ENCODE data around the gene DIP2A.

The DIP2A gene

GRCh38 chr21:46596201-46596600 lies 137.5 kb downstream of the DIP2A start:
- no peak for DNase-seq
- Histone ChIP-seq H3K4me1 (peaks cover 9% of the 10 kb centered on the region), H3K4me3 (ENCODE audit: low read depth, low read length) (no peak overlapping the region), H3K27me3 (no peaks in the 10 kb centered on the region), H3K36me3 (no peaks in the 10 kb centered on the region), H3K9me3 (no peaks in the 10 kb centered on the region; the same call in none of the 2 replicates)
- TF ChIP-seq CTCF (IDR thresholded peaks at IDR 0.05; ENCODE audit: low read depth, low read length), result no peak

- no peak overlapping the region for H3K4me3 ChIP-seq (ENCODE audit: low read depth, low read length)
- DNase-seq, result no peak
- no peak for TF ChIP-seq CTCF (IDR thresholded peaks at IDR 0.05; ENCODE audit: low read depth, low read length)
- H3K9me3 ChIP-seq, result no peaks in the 10 kb centered on the region; the same call in none of the 2 replicates
- H3K27me3 ChIP-seq, result no peaks in the 10 kb centered on the region
- no peaks in the 10 kb centered on the region for H3K36me3 ChIP-seq
- peaks cover 9% of the 10 kb centered on the region for H3K4me1 ChIP-seq
Measured at GRCh38 chr21:46597031-46597430, 138.3 kb downstream of the DIP2A start.

GRCh38 chr21:46597896-46598343 lies 139.2 kb downstream of the DIP2A start:
- H3K4me3 ChIP-seq (ENCODE audit: low read depth, low read length), result no peak overlapping the region
- H3K4me1 ChIP-seq, result peaks cover 12% of the 10 kb centered on the region
- H3K9me3 ChIP-seq, result no peaks in the 10 kb centered on the region; the same call in 1 of the 2 replicates
- TF ChIP-seq CTCF (IDR thresholded peaks at IDR 0.05; ENCODE audit: low read depth, low read length), result no peak
- H3K36me3 ChIP-seq, result no peaks in the 10 kb centered on the region
- DNase-seq, result no peak
- no peaks in the 10 kb centered on the region for H3K27me3 ChIP-seq

GRCh38 chr21:46598581-46599572 lies 140.2 kb downstream of the DIP2A start:
- Histone ChIP-seq H3K27me3 (no peaks in the 10 kb centered on the region), H3K36me3 (no peaks in the 10 kb centered on the region), H3K4me1 (peaks cover 12% of the 10 kb centered on the region), H3K9me3 (no peaks in the 10 kb centered on the region), H3K4me3 (ENCODE audit: low read depth, low read length) (no peak overlapping the region)
- DNase-seq, result no peak
- no peak for TF ChIP-seq CTCF (IDR thresholded peaks at IDR 0.05; ENCODE audit: low read depth, low read length)

- no peaks in the 10 kb centered on the region for H3K27me3 ChIP-seq
- no peak for TF ChIP-seq CTCF (IDR thresholded peaks at IDR 0.05; ENCODE audit: low read depth, low read length)
- H3K4me3 ChIP-seq (ENCODE audit: low read depth, low read length), result no peak overlapping the region
- H3K4me1 ChIP-seq, result peaks cover 19% of the 10 kb centered on the region
- H3K36me3 ChIP-seq, result no peaks in the 10 kb centered on the region
- H3K9me3 ChIP-seq, result no peaks in the 10 kb centered on the region
- DNase-seq, result no peak
Measured at GRCh38 chr21:46600305-46600704, 141.6 kb downstream of the DIP2A start.

- Histone ChIP-seq H3K4me3 (ENCODE audit: low read depth, low read length) (no peak overlapping the region), H3K4me1 (peaks cover 22% of the 10 kb centered on the region), H3K9me3 (no peaks in the 10 kb centered on the region), H3K27me3 (no peaks in the 10 kb centered on the region), H3K36me3 (no peaks in the 10 kb centered on the region)
- no peak for TF ChIP-seq CTCF (IDR thresholded peaks at IDR 0.05; ENCODE audit: low read depth, low read length)
- no peak for DNase-seq
Measured at GRCh38 chr21:46600978-46601377, 142.3 kb downstream of the DIP2A start.

Data from BE2C (cell line).